Astrocyte of the spinal cord (primary cell): ENCODE measurements around the gene OTUD7B.

Source experiments
- DNase-seq: peaks from one replicate; pipeline ENCODE4 v3.0.0; 2011; ENCODE audit warnings: low read depth, low spot score
- H3K4me3 ChIP-seq: 2 replicates; pipeline ENCODE4 v1.5.1; 2011; ENCODE audit warnings: low read depth, mild to moderate bottlenecking, low read length, moderate library complexity
- CTCF ChIP-seq: IDR thresholded peaks from 2 replicates; pipeline ENCODE4 v1.5.1; 2012; ENCODE audit warnings: low read depth, mild to moderate bottlenecking, low read length, inconsistent platforms
- in situ Hi-C: cut with HindIII; loops from 2 replicates; pipeline ENCODE4 v1.10.0; 2017; ENCODE audit warnings: low sequenced_read_pairs

OTUD7B gene

GRCh38 chr1:149923626-149924025 lies 86.9 kb downstream of the OTUD7B start:
- no peak overlapping the region for H3K4me3 ChIP-seq
- TF ChIP-seq CTCF: no peak
- DNase-seq: no peak
- in situ Hi-C loops: no loop called here

- DNase-seq: peak; percentile 61
- TF ChIP-seq CTCF: no peak
- H3K4me3 ChIP-seq: peak within 1 kb of the TSS; percentile 75
- in situ Hi-C loops: no loop called here
Measured at GRCh38 chr1:149917571-149918144, 92.9 kb downstream of the OTUD7B start, which contains the start of gene SV2A. Gene SV2A (minus strand): TSS chr1:149917844. CDS start chr1:149913840, 4,004 bp downstream.

DNA sequence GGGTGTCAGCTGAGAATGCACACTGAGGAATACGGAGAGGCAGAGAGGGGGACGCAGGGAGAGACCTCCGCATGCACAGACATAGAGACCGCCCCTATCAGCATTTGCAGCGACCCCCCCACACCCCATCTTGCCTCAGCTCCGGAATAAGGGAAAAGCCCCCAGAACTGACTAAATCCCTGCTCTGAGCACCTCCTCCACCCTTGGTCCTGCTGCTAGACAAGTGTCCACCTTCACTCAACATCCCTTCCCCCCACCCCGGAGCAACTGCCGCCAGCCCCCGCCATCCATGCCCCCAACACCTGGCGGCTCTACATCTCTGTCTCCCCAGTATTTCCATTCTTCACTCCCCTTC lies 93.7 kb downstream of the OTUD7B start:
- peak overlapping the region; percentile 75 for H3K4me3 ChIP-seq
- no peak for TF ChIP-seq CTCF
- DNase-seq: no peak
- in situ Hi-C loops: no loop called here

DNA sequence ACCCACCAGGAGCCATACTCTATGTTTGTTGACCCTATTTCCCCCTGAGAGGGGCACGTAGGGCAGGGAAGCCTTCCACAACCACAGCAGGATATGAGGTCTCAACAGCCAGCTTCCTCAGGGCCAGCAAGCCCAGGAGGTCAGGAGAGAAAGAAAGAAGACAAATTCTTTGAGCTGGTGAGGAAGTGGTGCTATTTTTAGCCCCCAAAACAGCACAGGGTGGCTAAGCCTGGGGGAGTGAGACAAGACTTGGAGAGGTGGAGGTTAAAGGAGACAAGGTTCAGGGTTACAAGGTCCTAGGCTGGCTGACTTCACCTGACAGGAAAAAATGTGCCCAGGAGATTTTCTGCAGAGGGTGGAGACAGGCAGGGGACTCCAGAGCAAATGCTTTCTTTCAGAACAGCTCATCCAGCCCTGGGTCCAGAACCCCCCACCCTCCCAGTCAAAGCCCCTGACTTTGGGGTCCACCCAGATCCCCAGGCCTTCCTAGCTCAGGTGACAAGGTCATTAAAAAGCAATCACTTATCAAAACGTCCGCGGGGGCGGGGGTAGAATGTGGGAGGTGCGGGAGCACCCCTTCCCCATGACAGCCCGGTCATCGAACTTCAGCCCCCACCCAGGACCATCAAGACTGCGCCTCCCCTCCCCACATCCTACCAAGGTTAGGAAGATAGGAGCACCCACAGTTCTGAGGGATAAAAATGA lies 94.2 kb downstream of the OTUD7B start:
- no peak for TF ChIP-seq CTCF
- peak overlapping the region; percentile 75 for H3K4me3 ChIP-seq
- DNase-seq: no peak
- in situ Hi-C loops: no loop called here

GRCh38 chr1:149915429-149916192 lies 94.9 kb downstream of the OTUD7B start:
- no peak overlapping the region for H3K4me3 ChIP-seq
- no peak for TF ChIP-seq CTCF
- DNase-seq: no peak
- in situ Hi-C loops: no loop called here

GRCh38 chr1:149914545-149914944 lies 96.0 kb downstream of the OTUD7B start:
- in situ Hi-C loops: no loop called here
- H3K4me3 ChIP-seq: no peak overlapping the region
- TF ChIP-seq CTCF: no peak
- no peak for DNase-seq
